ENCODE measurements around the gene CFH.
"Not testable (repeated sequence)": the region's sequence is repeated elsewhere in the genome, so short reads cannot be mapped to it uniquely, and the experiment has no call there.

CFH gene

GRCh38 chr1:196651637-196652215, at the start of gene CFH:
CFH (plus strand) TSS chr1:196652043; CDS start chr1:196652118, 75 bp downstream.
- DNase-seq: peak; percentile 84

- no peak for DNase-seq
Measured at GRCh38 chr1:196603651-196604050, 48.2 kb upstream of the CFH start.

- peak; percentile 4 for DNase-seq
Measured at GRCh38 chr1:196607981-196608380, 43.9 kb upstream of the CFH start.

- peak; percentile 65 for DNase-seq
Measured at GRCh38 chr1:196608390-196609369, 43.2 kb upstream of the CFH start, which contains the start of gene KCNT2. KCNT2 (minus strand) TSS chr1:196608440; CDS start chr1:196608309, 131 bp downstream.

GRCh38 chr1:196609370-196609737, 42.5 kb upstream of the CFH start:
- DNase-seq: no peak

- DNase-seq: no peak
Measured at GRCh38 chr1:196611873-196612272, 40.0 kb upstream of the CFH start.

- DNase-seq: no peak
Measured at GRCh38 chr1:196619721-196620120, 32.1 kb upstream of the CFH start.

- DNase-seq: no peak
Measured at GRCh38 chr1:196623079-196623478, 28.8 kb upstream of the CFH start.

GRCh38 chr1:196628838-196629237, 23.0 kb upstream of the CFH start:
- DNase-seq: no peak

- DNase-seq: no peak
Measured at GRCh38 chr1:196637606-196638005, 14.2 kb upstream of the CFH start.

GRCh38 chr1:196638466-196638865, 13.4 kb upstream of the CFH start:
- DNase-seq: no peak

- not testable (repeated sequence) for DNase-seq
Measured at GRCh38 chr1:196639291-196639690, 12.6 kb upstream of the CFH start.

GRCh38 chr1:196640976-196641375, 10.9 kb upstream of the CFH start:
- no peak for DNase-seq

- DNase-seq: no peak
Measured at GRCh38 chr1:196649990-196650389, 1.9 kb upstream of the CFH start.

GRCh38 chr1:196650403-196650802, 1.4 kb upstream of the CFH start:
- no peak for DNase-seq

GRCh38 chr1:196651079-196651478, 764 bp upstream of the CFH start:
- no peak for DNase-seq

- no peak for DNase-seq
Measured at GRCh38 chr1:196654271-196654670, 2.4 kb downstream of the CFH start.

- no peak for DNase-seq
Measured at GRCh38 chr1:196655071-196655470, 3.2 kb downstream of the CFH start.

GRCh38 chr1:196655494-196655893, 3.7 kb downstream of the CFH start:
- DNase-seq: no peak

- no peak for DNase-seq
Measured at GRCh38 chr1:196659471-196659870, 7.6 kb downstream of the CFH start.

GRCh38 chr1:196660272-196660671, 8.4 kb downstream of the CFH start:
- no peak for DNase-seq

GRCh38 chr1:196660852-196661251, 9.0 kb downstream of the CFH start:
- peak; percentile 22 for DNase-seq

- DNase-seq: no peak
Measured at GRCh38 chr1:196661345-196661744, 9.5 kb downstream of the CFH start.

- no peak for DNase-seq
Measured at GRCh38 chr1:196667131-196667530, 15.3 kb downstream of the CFH start.

Data from fibroblast of skin of right biceps (primary cell).